Smooth muscle cell (in vitro differentiated cells): Measurements from ENCODE around the gene LGR6. TPM values are rescaled to one million over a fixed set of nuclear protein-coding genes. Genes with fewer than 3 reads are reported as not detected.

Source experiments
- DNase-seq: peaks from one replicate; lab custom pipeline; 2025; ENCODE audit not compliant: unreplicated experiment; lab: John Stamatoyannopoulos, UW
- H2AFZ ChIP-seq: fragments of 200-600 bp; sonication (generic); 2 replicates; pipeline ENCODE4 v1.6.0; 2016; ENCODE audit warnings: antibody characterized with exemption, low read depth, mild to moderate bottlenecking
- H3F3A ChIP-seq: fragments of 200-600 bp; sonication (generic); 2 replicates; pipeline ENCODE4 v1.6.0; 2017; ENCODE audit warnings: antibody characterized with exemption, low read depth
- H3K27ac ChIP-seq: fragments of 200-600 bp; sonication (generic); 2 replicates; pipeline ENCODE4 v1.5.1; 2016; ENCODE audit warnings: low read depth, mild to moderate bottlenecking
- H3K27me3 ChIP-seq: fragments of 200-600 bp; sonication (generic); 2 replicates; pipeline ENCODE4 v1.6.1; 2016; ENCODE audit warnings: low read depth, mild to moderate bottlenecking
- H3K36me3 ChIP-seq: fragments of 200-600 bp; sonication (generic); 2 replicates; pipeline ENCODE4 v1.5.1; 2016; ENCODE audit warnings: low read depth
- H3K4me1 ChIP-seq: fragments of 200-600 bp; sonication (generic); 2 replicates; pipeline ENCODE4 v1.5.1; 2016; ENCODE audit warnings: low read depth
- H3K4me2 ChIP-seq: fragments of 200-600 bp; sonication (generic); 2 replicates; pipeline ENCODE4 v1.6.0; 2016; ENCODE audit warnings: mild to moderate bottlenecking
- H3K4me3 ChIP-seq: fragments of 200-600 bp; sonication (generic); 2 replicates; pipeline ENCODE4 v1.5.1; 2016; ENCODE audit warnings: mild to moderate bottlenecking
- H3K79me2 ChIP-seq: fragments of 200-600 bp; sonication (generic); 2 replicates; pipeline ENCODE4 v1.6.0; 2016; ENCODE audit warnings: low read depth, mild to moderate bottlenecking
- H3K9ac ChIP-seq: fragments of 200-600 bp; sonication (generic); 2 replicates; pipeline ENCODE4 v1.6.0; 2016; ENCODE audit warnings: low read depth
- H3K9me3 ChIP-seq: fragments of 200-600 bp; sonication (generic); replicated peaks from 2 replicates; pipeline ENCODE4 v1.5.1; 2016; ENCODE audit warnings: low read depth
- H4K20me1 ChIP-seq: fragments of 200-600 bp; sonication (generic); 2 replicates; pipeline ENCODE4 v1.6.0; 2016; ENCODE audit warnings: low read depth
- WGBS: methylation state at CpG from one replicate; pipeline ENCODE4 v1.1.7; 2016; ENCODE audit warnings: low lambda C conversion rate; 5-methylcytosine and 5-hydroxymethylcytosine counted together
- polyA plus RNA-seq: library from polyadenylated mRNA; unstranded; fragments of >200 nt; fragmentation: Nextera tagmentation; extraction: Ambion mirVana; gene quantifications from 2 replicates; pipeline ENCODE4 v1.2.1, GENCODE V29; 2016
- total RNA-seq: library from RNA; depleted of rRNA; stranded (reverse); fragments of >200 nt; gene quantifications from 2 replicates; pipeline ENCODE4 v1.2.3, GENCODE V29; 2014
- TF ChIP-seq, protein P1 (sequence below): fragments of 200-600 bp; sonication (generic); IDR thresholded peaks from 2 replicates; pipeline ENCODE4 v1.5.1; 2017; ENCODE audit warnings: borderline replicate concordance, mild to moderate bottlenecking, antibody characterized with exemption; ENCODE audit not compliant: insufficient read depth, poor library complexity, severe bottlenecking

LGR6 gene
- total and polyA plus RNA-seq, 2 experiments from 2014 or later, result 1.8 to 2.9 TPM

GRCh38 chr1:202279806-202280205, 86.2 kb downstream of the LGR6 start:
- TF ChIP-seq, protein P1, sequence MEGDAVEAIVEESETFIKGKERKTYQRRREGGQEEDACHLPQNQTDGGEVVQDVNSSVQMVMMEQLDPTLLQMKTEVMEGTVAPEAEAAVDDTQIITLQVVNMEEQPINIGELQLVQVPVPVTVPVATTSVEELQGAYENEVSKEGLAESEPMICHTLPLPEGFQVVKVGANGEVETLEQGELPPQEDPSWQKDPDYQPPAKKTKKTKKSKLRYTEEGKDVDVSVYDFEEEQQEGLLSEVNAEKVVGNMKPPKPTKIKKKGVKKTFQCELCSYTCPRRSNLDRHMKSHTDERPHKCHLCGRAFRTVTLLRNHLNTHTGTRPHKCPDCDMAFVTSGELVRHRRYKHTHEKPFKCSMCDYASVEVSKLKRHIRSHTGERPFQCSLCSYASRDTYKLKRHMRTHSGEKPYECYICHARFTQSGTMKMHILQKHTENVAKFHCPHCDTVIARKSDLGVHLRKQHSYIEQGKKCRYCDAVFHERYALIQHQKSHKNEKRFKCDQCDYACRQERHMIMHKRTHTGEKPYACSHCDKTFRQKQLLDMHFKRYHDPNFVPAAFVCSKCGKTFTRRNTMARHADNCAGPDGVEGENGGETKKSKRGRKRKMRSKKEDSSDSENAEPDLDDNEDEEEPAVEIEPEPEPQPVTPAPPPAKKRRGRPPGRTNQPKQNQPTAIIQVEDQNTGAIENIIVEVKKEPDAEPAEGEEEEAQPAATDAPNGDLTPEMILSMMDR, result no peak
- 82% methylated on average over 2 of the region's 2 CpGs for WGBS
- Histone ChIP-seq H3K9ac (no peak overlapping the region), H3K4me2 (peak overlapping the region; percentile 46), H3K9me3 (no peaks in the 10 kb centered on the region), H3K27ac (peak overlapping the region; percentile 2), H3K4me3 (no peak overlapping the region), H3K36me3 (no peaks in the 10 kb centered on the region), H3K27me3 (no peaks in the 10 kb centered on the region), H4K20me1 (no peaks in the 10 kb centered on the region), H3K79me2 (no peaks in the 10 kb centered on the region), H3K4me1 (peaks cover 9% of the 10 kb centered on the region), H2AFZ (no peak overlapping the region), H3F3A (no peaks in the 10 kb centered on the region)
- no peak for DNase-seq

GRCh38 chr1:202280595-202280994, 87.0 kb downstream of the LGR6 start:
- Histone ChIP-seq H3K36me3 (no peaks in the 10 kb centered on the region), H3K27me3 (no peaks in the 10 kb centered on the region), H3K4me2 (peak overlapping the region; percentile 38), H3K9ac (no peak overlapping the region), H2AFZ (no peak overlapping the region), H4K20me1 (no peaks in the 10 kb centered on the region), H3K27ac (no peak overlapping the region), H3K79me2 (no peaks in the 10 kb centered on the region), H3K4me3 (no peak overlapping the region), H3K4me1 (peaks cover 9% of the 10 kb centered on the region), H3F3A (no peaks in the 10 kb centered on the region), H3K9me3 (no peaks in the 10 kb centered on the region)
- TF ChIP-seq, protein P1, result no peak
- WGBS, result 82% methylated on average over 7 of the region's 7 CpGs
- no peak for DNase-seq

GRCh38 chr1:202281316-202282024, 87.9 kb downstream of the LGR6 start:
- DNase-seq, result no peak
- no peaks in the 10 kb centered on the region for H3K36me3 ChIP-seq
- WGBS, result 63% methylated on average over 5 of the region's 5 CpGs

More at GRCh38 chr1:202281316-202282024, 87.9 kb downstream of the LGR6 start:
- peak overlapping the region; percentile 38 for H3K4me2 ChIP-seq
- TF ChIP-seq, protein P1, result no peak
- no peaks in the 10 kb centered on the region for H4K20me1 ChIP-seq
- H3K79me2 ChIP-seq, result no peaks in the 10 kb centered on the region
- no peak overlapping the region for H3K4me3 ChIP-seq
- no peaks in the 10 kb centered on the region for H3F3A ChIP-seq
- no peaks in the 10 kb centered on the region for H3K27me3 ChIP-seq
- peaks cover 9% of the 10 kb centered on the region for H3K4me1 ChIP-seq
- H3K27ac ChIP-seq, result peak overlapping the region; percentile 29
- peak overlapping the region; percentile 12 for H3K9ac ChIP-seq
- no peak overlapping the region for H2AFZ ChIP-seq
- H3K9me3 ChIP-seq, result no peaks in the 10 kb centered on the region
